ENCODE data around the gene CTU2. TPM values are rescaled to one million over a fixed set of nuclear protein-coding genes. Genes with fewer than 3 reads are reported as not detected.

CTU2 gene
- total and polyA plus RNA-seq, 9 of the 15 experiments (the other 6 are each of a cell fraction or from before 2014, with no cell fraction given), result 1.3 to 105 (median 23.2) TPM

DNA sequence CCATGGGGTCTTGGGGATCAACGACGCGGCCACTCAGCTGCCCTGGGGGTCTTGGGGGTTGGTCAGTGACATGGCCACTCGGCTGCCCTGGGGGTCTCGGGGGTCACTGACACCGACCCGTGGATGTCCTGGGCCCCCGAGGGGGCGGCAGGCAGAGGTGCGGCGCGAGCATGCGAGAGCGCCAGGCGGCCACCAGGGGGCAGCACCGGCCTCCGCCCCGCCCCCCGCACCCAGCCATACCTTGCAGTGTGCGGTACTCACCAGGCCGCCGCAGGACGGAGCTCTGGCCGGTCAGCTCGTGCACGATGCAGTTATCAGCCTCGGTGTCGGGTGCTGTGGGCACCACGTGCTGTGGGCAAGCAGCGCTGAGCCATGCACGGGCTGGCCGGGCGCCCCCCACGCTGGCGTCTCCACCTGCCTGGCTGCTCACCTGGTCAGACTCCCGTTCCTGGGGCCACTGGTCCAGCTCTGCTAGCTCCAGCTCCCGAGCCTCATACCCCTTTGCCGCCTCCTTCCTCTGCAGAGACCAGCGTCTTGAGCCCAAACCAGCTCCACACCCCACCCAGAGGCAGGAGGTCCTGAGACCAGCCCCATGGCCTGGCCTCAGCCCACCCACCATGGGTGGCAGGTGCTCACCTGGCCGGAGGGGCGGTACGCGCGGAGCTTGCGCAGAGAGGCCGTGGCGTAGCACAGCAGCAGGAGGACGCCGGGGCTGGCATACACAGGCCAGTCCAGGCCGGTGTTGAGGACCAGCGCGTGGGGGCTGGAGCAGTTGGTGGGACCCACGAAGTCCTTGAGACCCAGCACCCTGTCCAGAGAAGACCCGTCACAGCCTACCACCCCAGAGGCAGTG, 31.2 kb downstream of the CTU2 start (continued):
- TF ChIP-seq ZBTB7A (IDR thresholded peaks at IDR 0.05; ENCODE audit: borderline replicate concordance, control insufficient read depth, low read depth, low read length), result peak; percentile 98
- no peak for TF ChIP-seq CAMTA2 (CRISPR knock-in tag; conservative IDR thresholded peaks at IDR 0.05)
- TF ChIP-seq ZSCAN29 (IDR thresholded peaks at IDR 0.05), result no peak
- no peak for TF ChIP-seq CHD1 (IDR thresholded peaks at IDR 0.05; ENCODE audit: low read length)
- peak; percentile 81 for TF ChIP-seq DEAF1 (CRISPR knock-in tag; IDR thresholded peaks at IDR 0.05)
- TF ChIP-seq HDAC1 (IDR thresholded peaks at IDR 0.05), result peak in 1 of 2 experiments; percentile 75; a peak in 2 of 4 replicates
- TF ChIP-seq PHF21A (IDR thresholded peaks at IDR 0.05; ENCODE audit: borderline replicate concordance, low read depth), result no peak
- no peak for TF ChIP-seq PBX2 (CRISPR knock-in tag; IDR thresholded peaks at IDR 0.05; ENCODE audit: low read depth)
- no peak for TF ChIP-seq PBX2 (tag; conservative IDR thresholded peaks at IDR 0.05; ENCODE audit: low read depth)
- no peak for TF ChIP-seq ZNF224 (CRISPR knock-in tag; IDR thresholded peaks at IDR 0.05)
- TF ChIP-seq, protein P1, sequence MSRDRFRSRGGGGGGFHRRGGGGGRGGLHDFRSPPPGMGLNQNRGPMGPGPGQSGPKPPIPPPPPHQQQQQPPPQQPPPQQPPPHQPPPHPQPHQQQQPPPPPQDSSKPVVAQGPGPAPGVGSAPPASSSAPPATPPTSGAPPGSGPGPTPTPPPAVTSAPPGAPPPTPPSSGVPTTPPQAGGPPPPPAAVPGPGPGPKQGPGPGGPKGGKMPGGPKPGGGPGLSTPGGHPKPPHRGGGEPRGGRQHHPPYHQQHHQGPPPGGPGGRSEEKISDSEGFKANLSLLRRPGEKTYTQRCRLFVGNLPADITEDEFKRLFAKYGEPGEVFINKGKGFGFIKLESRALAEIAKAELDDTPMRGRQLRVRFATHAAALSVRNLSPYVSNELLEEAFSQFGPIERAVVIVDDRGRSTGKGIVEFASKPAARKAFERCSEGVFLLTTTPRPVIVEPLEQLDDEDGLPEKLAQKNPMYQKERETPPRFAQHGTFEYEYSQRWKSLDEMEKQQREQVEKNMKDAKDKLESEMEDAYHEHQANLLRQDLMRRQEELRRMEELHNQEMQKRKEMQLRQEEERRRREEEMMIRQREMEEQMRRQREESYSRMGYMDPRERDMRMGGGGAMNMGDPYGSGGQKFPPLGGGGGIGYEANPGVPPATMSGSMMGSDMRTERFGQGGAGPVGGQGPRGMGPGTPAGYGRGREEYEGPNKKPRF (IDR thresholded peaks at IDR 0.05; ENCODE audit: low read depth, low read length), result no peak
- TF ChIP-seq BRD9 (IDR thresholded peaks at IDR 0.05; ENCODE audit: low read depth, partially characterized antibody), result no peak
- TF ChIP-seq ZNF444 (CRISPR knock-in tag; IDR thresholded peaks at IDR 0.05), result no peak
- TF ChIP-seq ZNF79 (CRISPR knock-in tag; IDR thresholded peaks at IDR 0.05; ENCODE audit: low read depth), result no peak
- no peak for TF ChIP-seq SIX5 (IDR thresholded peaks at IDR 0.05; ENCODE audit: borderline replicate concordance in 1 of 2, insufficient read depth in 1 of 2, low read depth in 1 of 2, low read length in 2 of 2)
- TF ChIP-seq SLC30A9 (CRISPR knock-in tag; IDR thresholded peaks at IDR 0.05), result no peak
- no peak for TF ChIP-seq ZNF431 (CRISPR knock-in tag; IDR thresholded peaks at IDR 0.05)
- TF ChIP-seq SRF (CRISPR knock-in tag; IDR thresholded peaks at IDR 0.05), result peak in 1 of 2 experiments; percentile 54; a peak in 1 of 4 replicates
- TF ChIP-seq, protein P2, sequence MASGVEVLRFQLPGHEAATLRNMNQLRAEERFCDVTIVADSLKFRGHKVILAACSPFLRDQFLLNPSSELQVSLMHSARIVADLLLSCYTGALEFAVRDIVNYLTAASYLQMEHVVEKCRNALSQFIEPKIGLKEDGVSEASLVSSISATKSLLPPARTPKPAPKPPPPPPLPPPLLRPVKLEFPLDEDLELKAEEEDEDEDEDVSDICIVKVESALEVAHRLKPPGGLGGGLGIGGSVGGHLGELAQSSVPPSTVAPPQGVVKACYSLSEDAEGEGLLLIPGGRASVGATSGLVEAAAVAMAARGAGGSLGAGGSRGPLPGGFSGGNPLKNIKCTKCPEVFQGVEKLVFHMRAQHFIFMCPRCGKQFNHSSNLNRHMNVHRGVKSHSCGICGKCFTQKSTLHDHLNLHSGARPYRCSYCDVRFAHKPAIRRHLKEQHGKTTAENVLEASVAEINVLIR (CRISPR knock-in tag; IDR thresholded peaks at IDR 0.05), result no peak
- no peak for TF ChIP-seq ZNF75A (CRISPR knock-in tag; IDR thresholded peaks at IDR 0.05)
